Measurements from ENCODE around the gene EXOSC10.

EXOSC10 gene

DNA sequence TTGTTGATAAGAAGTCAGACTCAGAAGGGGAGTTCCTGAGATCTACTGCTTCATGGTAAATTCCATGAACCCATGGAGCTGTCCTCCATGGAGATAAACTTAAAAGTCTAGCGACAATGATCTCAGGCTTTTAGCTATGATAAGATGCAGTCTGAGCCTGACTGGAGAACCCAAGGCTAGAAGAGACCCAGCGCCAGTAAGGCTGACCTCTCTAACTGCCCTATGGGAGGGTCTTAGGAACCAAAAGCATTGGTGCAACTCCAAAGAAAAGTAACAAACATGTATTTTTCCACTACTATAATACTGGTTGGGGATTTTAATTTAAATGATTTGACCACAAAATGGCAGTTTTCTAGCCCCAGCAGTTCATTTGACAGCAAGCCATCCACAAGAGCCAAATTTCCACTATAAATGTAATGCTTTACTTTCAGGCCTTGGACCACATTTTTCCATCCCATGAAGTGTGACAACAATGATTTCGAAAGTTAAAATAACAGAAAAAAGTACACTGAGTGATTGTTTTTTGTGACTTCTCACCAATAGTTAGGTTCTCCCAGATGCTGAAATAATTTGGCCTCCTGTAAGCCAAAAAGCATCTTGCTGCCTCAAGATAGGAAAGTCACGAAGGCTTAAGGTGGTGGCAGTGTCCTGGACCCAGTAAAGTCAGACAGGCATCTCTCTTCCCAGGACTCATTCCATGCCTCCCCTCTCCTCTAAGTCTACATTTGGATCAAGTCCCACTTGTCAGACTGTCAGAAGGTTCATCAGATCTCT is 43.1 kb upstream of the EXOSC10 start:
- TF ChIP-seq CTCF (IDR thresholded peaks at IDR 0.05; ENCODE audit: borderline replicate concordance, insufficient read depth, low read depth, low read length): no peak
- H3K4me3 ChIP-seq (ENCODE audit: low read depth, low read length): no peak overlapping the region

DNA sequence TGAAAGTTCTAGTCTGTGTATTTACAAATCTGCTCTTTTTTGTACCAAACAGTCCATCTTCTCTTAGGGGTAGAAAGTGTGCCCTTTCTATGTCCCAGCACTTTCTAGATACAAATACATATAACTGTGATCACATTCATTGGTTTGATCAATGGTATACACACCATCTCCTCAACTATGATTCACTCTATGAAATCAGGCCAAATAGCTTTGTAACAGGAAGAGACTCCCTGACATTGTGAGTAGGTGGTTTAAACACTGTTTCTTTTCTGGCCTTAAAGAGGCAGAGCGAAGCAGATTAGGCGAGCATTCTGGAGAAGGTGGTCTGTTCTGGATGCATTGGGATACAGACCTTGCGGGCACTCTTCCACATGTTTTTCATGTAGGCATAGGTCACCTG is 39.3 kb upstream of the EXOSC10 start:
- no peak overlapping the region for H3K4me3 ChIP-seq (ENCODE audit: low read depth, low read length)
- TF ChIP-seq CTCF (IDR thresholded peaks at IDR 0.05; ENCODE audit: borderline replicate concordance, insufficient read depth, low read depth, low read length): no peak

- no peak overlapping the region for H3K4me3 ChIP-seq (ENCODE audit: low read depth, low read length)
- no peak for TF ChIP-seq CTCF (IDR thresholded peaks at IDR 0.05; ENCODE audit: borderline replicate concordance, insufficient read depth, low read depth, low read length)
These were observed 38.4 kb upstream of the EXOSC10 start for GRCh38 chr1:11138029-11138428.

GRCh38 chr1:11134898-11135266 is 35.2 kb upstream of the EXOSC10 start:
- TF ChIP-seq CTCF (IDR thresholded peaks at IDR 0.05; ENCODE audit: borderline replicate concordance, insufficient read depth, low read depth, low read length): no peak
- H3K4me3 ChIP-seq (ENCODE audit: low read depth, low read length): no peak overlapping the region

DNA sequence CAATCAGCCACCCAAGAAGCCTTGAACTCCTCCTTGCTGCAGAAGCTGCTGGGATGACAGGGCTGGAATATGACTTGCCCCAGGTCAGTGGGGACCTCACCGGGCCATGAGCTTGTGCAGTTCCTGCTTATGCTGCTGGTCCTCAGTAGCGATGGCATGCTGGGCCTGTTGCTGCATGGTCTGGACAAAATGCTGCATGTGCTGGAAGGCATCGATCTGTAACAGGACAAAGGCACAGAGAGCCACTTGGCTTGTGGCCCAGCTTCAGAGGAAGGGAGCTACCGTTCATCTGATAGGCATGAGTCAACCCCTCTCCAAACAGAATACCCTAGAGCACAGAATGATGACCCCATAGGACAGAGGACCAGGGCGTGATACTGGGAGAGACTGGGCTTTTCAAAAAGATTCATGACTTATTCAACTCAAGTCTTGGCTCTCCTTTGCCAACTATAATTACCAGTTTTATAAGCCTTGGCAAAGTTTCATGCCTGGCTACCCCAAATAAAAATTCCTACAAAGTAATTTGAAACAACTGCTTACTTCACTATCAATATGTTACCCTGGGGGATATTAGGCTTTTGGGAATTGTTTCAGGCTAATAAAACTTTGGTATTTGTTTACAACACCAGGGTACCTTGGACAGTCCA is 34.7 kb upstream of the EXOSC10 start:
- no peak for TF ChIP-seq CTCF (IDR thresholded peaks at IDR 0.05; ENCODE audit: borderline replicate concordance, insufficient read depth, low read depth, low read length)
- no peak overlapping the region for H3K4me3 ChIP-seq (ENCODE audit: low read depth, low read length)

GRCh38 chr1:11132563-11133293 is 33.1 kb upstream of the EXOSC10 start:
- no peak overlapping the region for H3K4me3 ChIP-seq (ENCODE audit: low read depth, low read length)
- no peak for TF ChIP-seq CTCF (IDR thresholded peaks at IDR 0.05; ENCODE audit: borderline replicate concordance, insufficient read depth, low read depth, low read length)

Measured in GM12875 (cell line).